Mesothelial cell of epicardium (in vitro differentiated cells): Measurements from ENCODE around the gene LPGAT1. TPM values are rescaled to one million over a fixed set of nuclear protein-coding genes. Genes with fewer than 3 reads are reported as not detected.

Experiments
- DNase-seq, 2 experiments: peaks; one replicate each; pipeline ENCODE4 v3.0.0; 2021; ENCODE audit warnings: low spot score in 2 of 2; ENCODE audit not compliant: unreplicated experiment in 2 of 2
- H3K27ac Mint-ChIP-seq: 2 replicates; pipeline ENCODE4 v1.8.0; 2021; ENCODE audit warnings: mixed read lengths
- H3K27me3 Mint-ChIP-seq: 2 replicates; pipeline ENCODE4 v1.8.0; 2021; ENCODE audit warnings: low read depth, mixed read lengths
- H3K36me3 Mint-ChIP-seq: 2 replicates; pipeline ENCODE4 v1.8.0; 2021; ENCODE audit warnings: mixed read lengths
- H3K4me1 Mint-ChIP-seq: 2 replicates; pipeline ENCODE4 v1.8.0; 2021; ENCODE audit warnings: mixed read lengths
- H3K4me3 Mint-ChIP-seq: 2 replicates; pipeline ENCODE4 v1.8.0; 2021; ENCODE audit warnings: mild to moderate bottlenecking, moderate library complexity, mixed read lengths
- H3K9me3 Mint-ChIP-seq: 2 replicates; pipeline ENCODE4 v1.8.0; 2021; ENCODE audit warnings: mixed read lengths
- CTCF ChIP-seq: fragments of 200-600 bp; sonication (generic); IDR thresholded peaks from one replicate; pipeline ENCODE4 v1.5.0; 2021; ENCODE audit warnings: antibody characterized with exemption; ENCODE audit not compliant: unreplicated experiment
- total RNA-seq: library from RNA; stranded (reverse); gene quantifications from 3 replicates; pipeline ENCODE4 v1.2.1, GENCODE V29; 2021

The LPGAT1 gene
- total RNA-seq, 1 donor from 2014 or later = 29.8 TPM

- Mint-ChIP-seq H3K4me1 (peaks cover 7% of the 10 kb centered on the region), H3K9me3 (no peaks in the 10 kb centered on the region), H3K27ac (no peak overlapping the region), H3K36me3 (no peaks in the 10 kb centered on the region), H3K4me3 (no peak overlapping the region), H3K27me3 (no peaks in the 10 kb centered on the region)
- TF ChIP-seq CTCF = no peak
- no peak for DNase-seq
Observed at GRCh38 chr1:211711315-211711705, 119.3 kb downstream of the LPGAT1 start.

- TF ChIP-seq CTCF = no peak
Observed at GRCh38 chr1:211710566-211711314, 119.8 kb downstream of the LPGAT1 start.

GRCh38 chr1:211708926-211709325 lies 121.6 kb downstream of the LPGAT1 start:
- Mint-ChIP-seq H3K27me3 (no peaks in the 10 kb centered on the region), H3K4me3 (no peak overlapping the region), H3K36me3 (no peaks in the 10 kb centered on the region), H3K9me3 (no peaks in the 10 kb centered on the region), H3K27ac (no peak overlapping the region), H3K4me1 (peaks cover 2% of the 10 kb centered on the region)
- DNase-seq = no peak
- TF ChIP-seq CTCF = no peak

More at GRCh38 chr1:211710566-211711314, 119.8 kb downstream of the LPGAT1 start:
- no peaks in the 10 kb centered on the region for H3K36me3 Mint-ChIP-seq
- no peaks in the 10 kb centered on the region for H3K9me3 Mint-ChIP-seq
- no peaks in the 10 kb centered on the region for H3K27me3 Mint-ChIP-seq
- H3K27ac Mint-ChIP-seq = no peak overlapping the region
- H3K4me1 Mint-ChIP-seq = peaks cover 2% of the 10 kb centered on the region
- H3K4me3 Mint-ChIP-seq = no peak overlapping the region
- no peak for DNase-seq

- H3K27ac Mint-ChIP-seq = no peak overlapping the region
- no peaks in the 10 kb centered on the region for H3K36me3 Mint-ChIP-seq
- peaks cover 2% of the 10 kb centered on the region for H3K4me1 Mint-ChIP-seq
- no peaks in the 10 kb centered on the region for H3K27me3 Mint-ChIP-seq
- no peak for DNase-seq
- TF ChIP-seq CTCF = no peak
- H3K4me3 Mint-ChIP-seq = no peak overlapping the region
- H3K9me3 Mint-ChIP-seq = no peaks in the 10 kb centered on the region
Observed at GRCh38 chr1:211708006-211708405, 122.6 kb downstream of the LPGAT1 start.

- H3K27me3 Mint-ChIP-seq = no peaks in the 10 kb centered on the region
- DNase-seq = no peak
- H3K27ac Mint-ChIP-seq = no peak overlapping the region
- no peak for TF ChIP-seq CTCF
- no peak overlapping the region for H3K4me3 Mint-ChIP-seq
- H3K4me1 Mint-ChIP-seq = peaks cover 10% of the 10 kb centered on the region
- no peaks in the 10 kb centered on the region for H3K9me3 Mint-ChIP-seq
- H3K36me3 Mint-ChIP-seq = no peaks in the 10 kb centered on the region
Observed at GRCh38 chr1:211705467-211706091, 125.0 kb downstream of the LPGAT1 start.
